ENCODE data around the gene TRIM39.
"Not testable (repeated sequence)": the region's sequence is repeated elsewhere in the genome, so short reads cannot be mapped to it uniquely, and the experiment has no call there.

The TRIM39 gene

DNA sequence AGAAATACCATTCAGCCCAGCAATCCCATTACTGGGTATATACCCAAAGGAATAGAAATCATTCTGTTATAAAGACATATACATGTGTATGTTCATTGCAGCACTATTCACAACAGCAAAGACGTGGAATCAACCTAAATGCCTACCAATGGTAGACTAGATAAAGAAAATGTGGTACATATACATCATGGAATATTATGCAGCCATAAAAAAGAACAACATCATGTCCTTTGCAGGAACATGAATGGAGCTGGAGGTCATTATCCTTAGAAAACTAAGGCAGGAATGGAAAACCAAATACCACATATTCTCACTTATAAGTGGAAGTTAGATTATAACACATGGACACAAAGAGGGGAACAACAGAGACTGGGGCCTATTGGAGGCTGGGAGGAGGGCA, 42.6 kb downstream of the TRIM39 start:
- DNase-seq: not testable (repeated sequence)

DNA sequence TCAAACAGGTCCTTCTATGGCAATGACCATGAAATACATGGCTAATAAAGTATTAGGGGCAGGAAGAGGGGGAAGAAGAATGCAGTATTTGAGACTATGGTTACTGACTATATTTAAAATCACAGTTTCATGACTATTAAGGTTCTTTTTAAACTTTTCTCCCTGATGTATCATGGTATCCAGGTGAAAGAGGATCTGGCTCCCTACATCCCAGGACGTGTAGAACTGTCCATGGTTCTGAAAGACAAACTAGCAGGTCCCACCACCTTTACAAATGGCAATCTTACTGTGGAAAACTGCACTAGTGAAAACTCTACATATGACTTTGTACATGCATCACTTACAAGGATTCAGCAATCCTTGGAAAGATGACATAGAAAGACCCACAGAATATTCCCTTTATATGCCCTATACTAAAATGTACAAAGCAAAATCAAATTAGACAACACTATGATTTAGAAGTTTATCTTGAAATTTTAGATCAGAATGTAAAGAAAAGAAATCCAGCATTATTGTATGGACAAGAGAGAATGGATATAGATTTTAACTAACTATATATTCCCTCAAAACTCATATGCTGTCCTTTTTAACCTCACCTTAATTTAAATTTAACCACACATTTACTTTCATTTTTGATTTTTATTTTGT, 51.7 kb downstream of the TRIM39 start:
- no peak for DNase-seq

DNA sequence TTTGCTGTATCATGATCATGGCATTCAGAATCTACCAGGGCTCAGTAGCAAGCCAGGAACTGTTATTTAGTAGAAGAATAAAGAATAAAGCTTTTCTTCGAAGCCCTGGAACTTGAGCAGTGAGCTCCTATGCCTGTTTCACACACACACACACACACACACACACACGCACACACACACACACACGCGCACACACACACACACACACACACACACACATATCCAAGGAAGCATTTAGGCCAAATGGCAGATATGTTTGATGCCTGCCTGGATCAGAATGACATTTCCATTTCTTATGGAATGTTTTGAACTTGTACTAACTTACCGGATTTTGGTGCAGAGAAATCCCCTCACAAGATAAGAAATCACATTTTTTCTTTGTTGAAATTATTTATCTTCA, 53.7 kb downstream of the TRIM39 start:
- DNase-seq: no peak

DNA sequence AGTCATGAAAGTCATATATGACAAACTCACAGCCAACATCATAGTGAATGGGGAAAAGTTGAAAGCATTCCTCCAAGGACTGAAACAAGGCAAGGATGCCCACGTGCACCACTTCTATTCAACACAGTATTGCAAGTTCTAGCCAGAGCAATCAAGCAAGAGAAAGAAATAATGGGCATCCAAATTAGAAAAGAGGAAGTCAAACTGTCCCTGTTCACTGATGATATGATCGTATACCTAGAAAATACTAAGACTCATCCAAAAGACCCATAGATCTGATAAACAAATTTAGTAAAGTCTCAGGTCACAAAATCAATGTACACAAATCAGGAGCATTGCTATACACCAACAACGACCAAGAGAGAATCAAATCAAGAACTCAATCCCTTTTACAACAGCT, 59.4 kb downstream of the TRIM39 start:
- DNase-seq: no peak

DNA sequence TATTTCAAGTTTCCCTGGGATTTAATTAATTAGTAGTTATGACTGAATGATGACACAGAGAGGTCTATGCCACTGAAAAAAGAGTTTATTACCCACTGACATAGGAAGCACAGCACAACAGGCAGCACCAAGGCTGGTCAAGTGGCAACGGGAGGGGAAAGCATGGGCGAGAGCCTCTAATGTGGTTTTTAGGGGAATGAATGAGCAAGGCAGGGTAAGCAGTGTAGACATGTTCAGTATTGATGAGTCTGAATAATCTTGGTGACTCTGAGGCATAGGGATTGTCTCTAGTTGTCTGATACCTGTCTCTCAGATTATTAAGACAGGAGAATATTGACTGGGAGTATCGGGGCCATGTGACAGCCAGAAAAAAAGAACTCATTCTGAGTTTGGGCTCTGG, 64.5 kb downstream of the TRIM39 start:
- no peak for DNase-seq

All from stimulated activated CD8-positive, alpha-beta memory T cell treated with anti-CD3 and anti-CD28 coated beads, Interleukin-4, amount 100 ng/mL, for 48 hours (primary cell).